HG03108 (cell line): ENCODE data around the gene OR8H3.
"Not testable (repeated sequence)": the region's sequence is repeated elsewhere in the genome, so short reads cannot be mapped to it uniquely, and the experiment has no call there.

ENCODE experiments used
- ATAC-seq: cut with Tn5 transposase; IDR thresholded peaks from one replicate; pipeline ENCODE4 v1.9.1; 2021; ENCODE audit warnings: moderate library complexity; ENCODE audit not compliant: unreplicated experiment

Gene OR8H3, protein sequence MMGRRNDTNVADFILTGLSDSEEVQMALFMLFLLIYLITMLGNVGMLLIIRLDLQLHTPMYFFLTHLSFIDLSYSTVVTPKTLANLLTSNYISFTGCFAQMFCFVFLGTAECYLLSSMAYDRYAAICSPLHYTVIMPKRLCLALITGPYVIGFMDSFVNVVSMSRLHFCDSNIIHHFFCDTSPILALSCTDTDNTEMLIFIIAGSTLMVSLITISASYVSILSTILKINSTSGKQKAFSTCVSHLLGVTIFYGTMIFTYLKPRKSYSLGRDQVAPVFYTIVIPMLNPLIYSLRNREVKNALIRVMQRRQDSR

DNA sequence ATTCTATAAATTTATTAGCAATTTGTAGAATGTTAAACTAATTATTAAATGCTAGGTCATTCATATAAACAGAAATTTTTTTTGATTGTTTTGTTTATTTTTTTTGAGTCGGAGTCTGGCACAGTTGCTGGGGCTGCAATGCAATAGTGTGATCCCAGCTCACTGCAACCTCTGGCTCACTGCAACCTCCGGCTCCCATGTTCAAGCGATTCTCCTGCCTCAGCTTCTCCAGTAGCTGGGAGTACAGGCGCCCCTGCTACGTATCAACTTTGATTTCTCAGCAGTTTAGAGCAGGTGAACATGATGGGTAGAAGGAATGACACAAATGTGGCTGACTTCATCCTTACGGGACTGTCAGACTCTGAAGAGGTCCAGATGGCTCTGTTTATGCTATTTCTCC lies at the start of gene OR8H3:
OR8H3 (plus strand) TSS at position 301 of the 400 bp plus-strand sequence; CDS start at position 301, 0 bp downstream.
- ATAC-seq: no peak

DNA sequence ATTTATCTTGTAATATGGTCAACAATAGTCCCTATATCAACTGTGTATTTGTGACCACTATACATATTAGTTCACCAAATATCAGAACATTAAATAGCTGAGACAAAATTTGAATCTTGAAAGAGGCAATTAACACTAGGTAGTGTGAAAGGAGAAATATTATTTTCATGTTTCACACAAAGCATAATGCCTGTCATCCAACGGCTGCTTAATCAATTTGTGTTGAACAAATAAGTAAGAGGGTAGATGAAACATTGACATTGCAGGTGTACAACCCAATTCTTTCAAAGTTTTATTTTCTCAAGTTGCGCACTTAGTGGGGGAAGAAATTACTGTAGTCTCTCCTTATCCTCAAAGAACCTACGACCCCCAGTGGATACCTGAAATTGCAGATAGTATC lies 32.5 kb upstream of the OR8H3 start:
- ATAC-seq: no peak

DNA sequence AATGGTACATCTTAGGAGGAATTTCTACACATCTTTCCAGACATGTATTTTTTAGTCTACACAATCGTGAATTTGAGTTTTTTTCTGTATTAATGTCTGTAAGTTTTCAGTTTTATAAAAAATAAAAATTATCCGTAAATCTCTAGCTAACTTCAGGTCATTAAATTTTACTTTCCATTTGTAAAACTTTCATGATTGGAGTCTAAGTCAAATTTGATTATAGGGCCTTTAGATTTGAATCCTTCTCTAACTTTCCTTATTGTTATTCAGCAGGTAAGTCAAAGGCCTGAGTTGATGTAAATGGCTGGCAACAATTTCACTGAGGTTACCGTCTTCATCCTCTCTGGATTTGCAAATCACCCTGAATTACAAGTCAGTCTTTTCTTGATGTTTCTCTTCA lies 29.2 kb upstream of the OR8H3 start, which contains the start of gene OR8I2:
OR8I2 (plus strand) TSS at position 301 of the 400 bp plus-strand sequence; CDS start at position 301, 0 bp downstream.
- ATAC-seq: no peak

DNA sequence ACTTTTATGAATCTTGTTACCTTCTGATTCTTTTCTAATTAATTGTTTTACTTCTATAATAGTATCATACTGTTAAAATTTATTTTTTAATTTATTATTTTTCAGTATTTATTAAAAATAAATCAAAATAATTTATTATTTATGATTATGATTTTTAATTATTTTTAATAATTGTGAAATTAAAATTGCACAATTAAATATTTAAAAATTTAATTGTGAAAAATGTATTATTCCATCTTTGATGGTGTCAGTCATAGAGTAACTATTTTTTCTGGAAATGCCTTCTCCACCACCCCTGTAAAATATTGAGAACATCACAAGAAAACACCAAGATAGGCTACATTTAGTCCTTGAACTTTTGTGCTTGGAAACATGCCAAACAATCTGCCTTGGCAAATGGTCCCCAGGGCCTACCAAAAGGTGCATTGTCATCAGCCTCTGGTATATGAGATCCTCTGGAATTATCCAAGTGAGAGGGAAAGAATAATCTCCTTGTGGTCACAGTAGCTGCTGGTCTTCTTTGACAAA lies 18.9 kb upstream of the OR8H3 start, which contains the start of gene OR8H2:
OR8H2 (plus strand) TSS at position 478 of the 528 bp plus-strand sequence. CDS start 1,356 bp downstream, outside the sequence.
- ATAC-seq: no peak

DNA sequence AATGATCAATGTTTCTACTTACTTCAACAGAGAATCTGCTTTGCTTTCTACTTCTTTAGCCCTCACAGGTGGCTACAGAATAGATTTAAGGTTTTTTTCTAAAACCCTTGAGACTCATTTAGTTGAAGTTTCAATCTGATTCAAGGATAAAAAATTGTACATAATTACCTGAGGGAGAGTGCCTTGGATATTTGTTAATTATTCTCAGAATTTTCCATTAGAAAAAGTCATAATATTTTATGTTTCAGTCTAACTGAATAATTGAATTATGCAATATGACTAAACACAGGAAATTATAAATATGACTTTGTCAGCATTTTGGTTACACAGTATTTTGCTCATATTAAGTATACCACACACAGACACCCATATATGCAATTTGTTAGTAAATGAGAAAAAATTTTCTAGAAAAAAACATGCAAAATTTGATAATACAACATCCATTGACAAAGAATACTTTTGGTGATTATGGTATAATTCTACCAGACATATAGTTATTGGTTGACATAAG lies 18.0 kb downstream of the OR8H3 start, which contains the start of gene OR8J3:
OR8J3 (minus strand) TSS at position 51 of the 511 bp plus-strand sequence. CDS start 2,483 bp downstream, outside the sequence.
- no peak for ATAC-seq

DNA sequence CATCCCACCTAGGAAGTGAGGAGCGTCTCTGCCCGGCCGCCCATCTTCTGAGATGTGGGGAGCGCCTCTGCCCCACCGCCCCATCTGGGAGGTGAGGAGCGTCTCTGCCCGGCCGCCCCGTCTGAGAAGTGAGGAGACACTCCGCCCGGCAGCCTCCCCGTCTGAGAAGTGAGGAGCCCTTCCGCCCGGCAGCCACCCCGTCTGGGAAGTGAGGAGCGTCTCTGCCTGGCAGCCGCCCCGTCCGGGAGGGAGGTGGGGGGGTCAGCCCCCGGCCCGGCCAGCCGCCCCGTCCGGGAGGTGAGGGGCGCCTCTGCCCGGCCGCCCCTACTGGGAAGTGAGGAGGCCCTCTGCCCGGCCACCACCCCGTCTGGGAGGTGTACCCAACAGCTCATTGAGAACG lies 21.5 kb downstream of the OR8H3 start:
- not testable (repeated sequence) for ATAC-seq

DNA sequence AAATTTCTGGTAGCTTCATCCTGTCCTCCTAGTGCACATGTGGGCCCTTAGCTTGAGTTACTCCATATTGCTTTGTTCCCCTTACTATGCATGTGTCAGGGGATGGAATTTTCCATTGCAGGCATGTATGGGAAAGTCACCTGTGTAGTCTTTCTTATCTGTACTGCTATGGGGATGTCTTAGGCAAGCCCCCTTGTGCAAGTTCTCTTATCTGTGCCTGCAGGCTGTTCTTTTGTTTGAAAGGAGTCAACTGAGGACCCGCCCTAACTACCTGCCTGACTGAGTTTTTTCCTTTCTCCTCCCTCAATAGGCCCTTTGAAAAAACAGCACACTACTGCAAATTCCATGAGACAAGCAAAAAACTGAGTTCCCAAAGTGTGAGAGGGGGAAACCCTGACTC lies 29.2 kb downstream of the OR8H3 start:
- ATAC-seq: no peak

DNA sequence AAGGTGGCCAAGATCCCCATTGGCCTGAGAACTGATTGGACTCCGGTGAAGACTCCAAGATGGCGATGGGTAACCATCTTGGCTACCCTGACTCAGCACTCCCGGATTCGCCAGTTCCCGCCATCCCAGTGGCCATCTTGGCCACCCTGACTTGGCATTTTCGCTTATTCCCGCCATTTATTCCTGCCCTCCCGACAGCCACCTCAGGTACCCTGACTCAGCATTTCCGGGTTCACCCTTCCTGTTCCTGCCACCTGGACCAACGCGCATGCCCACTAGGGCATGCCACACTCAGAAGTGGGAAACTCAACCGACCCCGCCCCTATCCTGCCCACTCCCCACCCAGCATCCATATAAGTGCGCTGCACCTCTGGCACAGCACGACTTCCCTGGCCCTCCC lies 30.2 kb downstream of the OR8H3 start:
- ATAC-seq: no peak

DNA sequence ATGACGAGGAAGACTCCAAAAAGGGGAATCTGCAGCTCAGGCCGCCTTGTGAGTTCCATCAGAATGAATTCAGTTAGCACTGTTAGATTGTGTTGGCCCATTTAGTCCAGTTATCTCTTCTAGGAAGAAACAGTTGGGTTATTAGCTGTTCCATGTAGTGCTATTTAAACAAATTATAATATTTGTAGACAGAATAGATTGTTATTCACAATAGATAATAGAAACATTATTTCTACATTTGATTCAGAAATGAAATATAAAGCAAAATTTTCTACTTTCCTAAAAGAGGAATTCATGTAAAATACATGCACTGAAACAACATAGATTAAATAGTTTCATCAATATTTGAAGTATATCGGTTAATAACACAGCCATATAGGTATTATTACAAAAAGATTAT lies 38.0 kb downstream of the OR8H3 start, which contains the start of gene OR8K5:
OR8K5 (minus strand) TSS at position 101 of the 400 bp plus-strand sequence; CDS start at position 101, 0 bp downstream.
- no peak for ATAC-seq

DNA sequence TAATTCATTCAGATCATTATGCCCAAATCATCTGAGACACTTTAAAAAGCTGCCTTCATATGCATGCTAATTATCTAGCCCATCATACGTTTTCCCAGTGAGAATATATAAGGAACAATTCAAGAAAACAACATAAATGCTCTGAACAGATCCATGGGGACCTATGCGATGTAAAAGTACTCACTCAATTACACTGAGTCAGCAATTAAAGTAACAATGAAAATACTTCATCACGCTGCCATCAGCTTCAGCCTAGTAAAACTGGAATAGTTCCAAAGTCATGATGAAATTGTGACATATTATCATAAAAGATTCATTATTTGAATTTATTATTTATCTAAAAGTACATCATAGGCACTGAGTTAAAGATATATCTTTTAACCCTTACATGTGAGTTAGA lies 41.6 kb downstream of the OR8H3 start:
- ATAC-seq: no peak

DNA sequence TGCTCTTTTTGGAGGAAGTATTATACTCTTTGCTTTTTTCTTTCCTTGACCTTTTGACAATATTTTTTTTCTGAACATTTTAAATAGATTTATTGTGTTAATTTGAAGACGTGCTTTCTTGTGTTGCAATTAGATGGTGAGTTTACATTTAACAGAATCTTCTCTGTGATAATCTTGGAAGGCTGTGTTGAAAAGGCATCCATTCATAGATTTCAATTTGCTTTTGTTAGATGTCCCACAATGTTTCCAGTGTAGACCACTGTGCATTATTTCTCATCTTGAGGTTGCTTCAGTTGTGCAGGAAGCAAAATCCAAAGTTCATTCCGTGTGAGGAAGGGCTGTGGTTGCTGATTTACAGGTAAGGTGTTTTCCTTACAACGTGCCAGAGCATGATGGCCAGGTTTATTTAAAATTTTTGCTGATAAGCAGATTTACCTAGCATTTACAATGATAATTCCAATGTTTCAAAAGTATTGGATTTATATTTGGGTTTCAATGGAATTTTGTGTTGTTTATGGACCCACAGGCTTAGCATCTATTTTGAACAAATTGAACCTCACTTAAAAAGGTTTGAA lies 50.2 kb downstream of the OR8H3 start:
- ATAC-seq: no peak
